ENCODE results near the gene ELMO2.
A peak's percentile ranks its signal among the peaks of the same experiment; 100 is the strongest.

The ELMO2 gene

GRCh38 chr20:46349742-46350056 lies 56.7 kb downstream of the ELMO2 start:
- H3K9me3 ChIP-seq (replicated peaks; ENCODE audit: insufficient read depth, low read length) = no peaks in the 10 kb centered on the region
- TF ChIP-seq CTCF (IDR thresholded peaks at IDR 0.05; ENCODE audit: low read length) (no peak), EZH2phosphoT487 (IDR thresholded peaks at IDR 0.05; ENCODE audit: low read length) (no peak), EZH2 (optimal IDR thresholded peaks at IDR 0.05; ENCODE audit: low read depth, low read length) (no peak)
- peaks cover 11% of the 10 kb centered on the region for H3K4me1 ChIP-seq (ENCODE audit: low read length)
- H2AFZ ChIP-seq (ENCODE audit: low read length) = no peak overlapping the region
- H3K27me3 ChIP-seq (replicated peaks; ENCODE audit: insufficient read depth, low read length) = no peaks in the 10 kb centered on the region
- DNase-seq = no peak
- no peak overlapping the region for H3K9ac ChIP-seq (ENCODE audit: low read length)
- H3K79me2 ChIP-seq (ENCODE audit: low read length) = no peaks in the 10 kb centered on the region
- no peaks in the 10 kb centered on the region for H3K36me3 ChIP-seq (replicated peaks; ENCODE audit: insufficient read depth, low read length)
- no peaks in the 10 kb centered on the region for H3K9me2 ChIP-seq (replicated peaks; ENCODE audit: insufficient read depth, low read length)
- no peaks in the 10 kb centered on the region for H4K20me1 ChIP-seq (ENCODE audit: insufficient read depth, low read length)
- no peak overlapping the region for H3K4me2 ChIP-seq (ENCODE audit: low read depth, low read length)
- no peak overlapping the region for H3K4me3 ChIP-seq (ENCODE audit: low read length)
- H3F3A ChIP-seq (ENCODE audit: insufficient read depth, low read length) = no peaks in the 10 kb centered on the region
- no peak overlapping the region; the same call in 1 of the 2 replicates for H3K27ac ChIP-seq (ENCODE audit: low read length)

- no peak overlapping the region for H3K27ac ChIP-seq (ENCODE audit: low read length)
- H3K27me3 ChIP-seq (replicated peaks; ENCODE audit: insufficient read depth, low read length) = peaks cover 5% of the 10 kb centered on the region
- no peaks in the 10 kb centered on the region for H3K36me3 ChIP-seq (replicated peaks; ENCODE audit: insufficient read depth, low read length)
- H3K4me2 ChIP-seq (ENCODE audit: low read depth, low read length) = no peak overlapping the region
- TF ChIP-seq CTCF (IDR thresholded peaks at IDR 0.05; ENCODE audit: low read length) (peak; percentile 68), EZH2phosphoT487 (IDR thresholded peaks at IDR 0.05; ENCODE audit: low read length) (no peak), EZH2 (optimal IDR thresholded peaks at IDR 0.05; ENCODE audit: low read depth, low read length) (no peak)
- DNase-seq = no peak
- no peak overlapping the region for H3K4me3 ChIP-seq (ENCODE audit: low read length)
- H3K9me2 ChIP-seq (replicated peaks; ENCODE audit: insufficient read depth, low read length) = no peaks in the 10 kb centered on the region
- no peaks in the 10 kb centered on the region for H3F3A ChIP-seq (ENCODE audit: insufficient read depth, low read length)
- H2AFZ ChIP-seq (ENCODE audit: low read length) = no peak overlapping the region
- no peaks in the 10 kb centered on the region for H3K79me2 ChIP-seq (ENCODE audit: low read length)
- H3K9me3 ChIP-seq (replicated peaks; ENCODE audit: insufficient read depth, low read length) = no peaks in the 10 kb centered on the region
- H4K20me1 ChIP-seq (ENCODE audit: insufficient read depth, low read length) = no peaks in the 10 kb centered on the region
- peaks cover 11% of the 10 kb centered on the region for H3K4me1 ChIP-seq (ENCODE audit: low read length)
- no peak overlapping the region for H3K9ac ChIP-seq (ENCODE audit: low read length)
These were observed 57.2 kb downstream of the ELMO2 start for GRCh38 chr20:46349035-46349741.

- Histone ChIP-seq H3K9ac (ENCODE audit: low read length) (no peak overlapping the region), H3K4me3 (ENCODE audit: low read length) (no peak overlapping the region)
- DNase-seq = no peak
These were observed 58.3 kb downstream of the ELMO2 start for GRCh38 chr20:46347841-46348803.

More at GRCh38 chr20:46347841-46348803, 58.3 kb downstream of the ELMO2 start:
- peaks cover 15% of the 10 kb centered on the region for H3K27me3 ChIP-seq (replicated peaks; ENCODE audit: insufficient read depth, low read length)
- TF ChIP-seq CTCF (IDR thresholded peaks at IDR 0.05; ENCODE audit: low read length) = no peak
- TF ChIP-seq EZH2phosphoT487 (IDR thresholded peaks at IDR 0.05; ENCODE audit: low read length) = no peak
- no peak for TF ChIP-seq EZH2 (optimal IDR thresholded peaks at IDR 0.05; ENCODE audit: low read depth, low read length)
- no peak overlapping the region for H3K27ac ChIP-seq (ENCODE audit: low read length)
- no peaks in the 10 kb centered on the region for H3K9me3 ChIP-seq (replicated peaks; ENCODE audit: insufficient read depth, low read length)
- no peak overlapping the region for H3K4me2 ChIP-seq (ENCODE audit: low read depth, low read length)
- H3F3A ChIP-seq (ENCODE audit: insufficient read depth, low read length) = no peaks in the 10 kb centered on the region
- H3K79me2 ChIP-seq (ENCODE audit: low read length) = no peaks in the 10 kb centered on the region
- no peak overlapping the region for H2AFZ ChIP-seq (ENCODE audit: low read length)
- H3K36me3 ChIP-seq (replicated peaks; ENCODE audit: insufficient read depth, low read length) = no peaks in the 10 kb centered on the region
- no peaks in the 10 kb centered on the region for H3K9me2 ChIP-seq (replicated peaks; ENCODE audit: insufficient read depth, low read length)
- H3K4me1 ChIP-seq (ENCODE audit: low read length) = peaks cover 11% of the 10 kb centered on the region
- H4K20me1 ChIP-seq (ENCODE audit: insufficient read depth, low read length) = no peaks in the 10 kb centered on the region
